Measurements from ENCODE around the gene TRIOBP. TPM values are rescaled to one million over a fixed set of nuclear protein-coding genes. Genes with fewer than 3 reads are reported as not detected.
"Not testable (repeated sequence)": the region's sequence is repeated elsewhere in the genome, so short reads cannot be mapped to it uniquely, and the experiment has no call there.

The TRIOBP gene
- total and polyA plus RNA-seq, 2 of the 13 experiments (the other 11 are each of a cell fraction or from before 2014, with no cell fraction given), result 6.1 to 15.4 TPM

DNA sequence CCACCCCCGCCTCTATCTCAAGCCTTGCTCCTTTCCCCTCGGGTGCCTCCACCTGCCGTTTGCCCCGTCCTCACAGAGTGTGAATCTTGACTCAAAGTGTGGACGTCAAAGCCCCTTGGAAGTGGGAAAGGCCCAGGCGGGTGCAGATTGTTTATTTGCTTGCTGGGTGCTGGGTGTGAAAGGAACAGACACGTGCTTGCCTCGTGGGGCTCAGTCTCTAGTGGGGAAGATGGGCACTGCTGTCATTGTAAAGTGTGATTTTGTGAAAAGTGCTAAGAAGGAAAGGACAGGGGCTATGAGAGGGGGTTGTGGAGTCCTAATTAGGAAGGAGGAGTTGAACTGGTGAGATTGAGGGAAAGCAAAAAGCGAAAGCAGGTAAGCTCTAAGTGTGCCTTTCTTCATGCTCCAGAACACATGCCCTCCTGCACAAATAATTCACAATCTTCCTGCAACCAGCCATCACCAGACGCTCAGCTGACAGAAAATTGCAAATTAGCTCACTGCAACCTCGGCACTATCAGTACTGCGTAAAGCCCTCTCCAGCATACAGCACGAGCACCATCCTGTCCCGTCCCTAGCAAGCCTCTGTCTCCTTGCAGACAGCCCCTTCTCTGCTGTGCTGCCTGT is 101.1 kb downstream of the TRIOBP start (continued):
- TF ChIP-seq, protein P1, sequence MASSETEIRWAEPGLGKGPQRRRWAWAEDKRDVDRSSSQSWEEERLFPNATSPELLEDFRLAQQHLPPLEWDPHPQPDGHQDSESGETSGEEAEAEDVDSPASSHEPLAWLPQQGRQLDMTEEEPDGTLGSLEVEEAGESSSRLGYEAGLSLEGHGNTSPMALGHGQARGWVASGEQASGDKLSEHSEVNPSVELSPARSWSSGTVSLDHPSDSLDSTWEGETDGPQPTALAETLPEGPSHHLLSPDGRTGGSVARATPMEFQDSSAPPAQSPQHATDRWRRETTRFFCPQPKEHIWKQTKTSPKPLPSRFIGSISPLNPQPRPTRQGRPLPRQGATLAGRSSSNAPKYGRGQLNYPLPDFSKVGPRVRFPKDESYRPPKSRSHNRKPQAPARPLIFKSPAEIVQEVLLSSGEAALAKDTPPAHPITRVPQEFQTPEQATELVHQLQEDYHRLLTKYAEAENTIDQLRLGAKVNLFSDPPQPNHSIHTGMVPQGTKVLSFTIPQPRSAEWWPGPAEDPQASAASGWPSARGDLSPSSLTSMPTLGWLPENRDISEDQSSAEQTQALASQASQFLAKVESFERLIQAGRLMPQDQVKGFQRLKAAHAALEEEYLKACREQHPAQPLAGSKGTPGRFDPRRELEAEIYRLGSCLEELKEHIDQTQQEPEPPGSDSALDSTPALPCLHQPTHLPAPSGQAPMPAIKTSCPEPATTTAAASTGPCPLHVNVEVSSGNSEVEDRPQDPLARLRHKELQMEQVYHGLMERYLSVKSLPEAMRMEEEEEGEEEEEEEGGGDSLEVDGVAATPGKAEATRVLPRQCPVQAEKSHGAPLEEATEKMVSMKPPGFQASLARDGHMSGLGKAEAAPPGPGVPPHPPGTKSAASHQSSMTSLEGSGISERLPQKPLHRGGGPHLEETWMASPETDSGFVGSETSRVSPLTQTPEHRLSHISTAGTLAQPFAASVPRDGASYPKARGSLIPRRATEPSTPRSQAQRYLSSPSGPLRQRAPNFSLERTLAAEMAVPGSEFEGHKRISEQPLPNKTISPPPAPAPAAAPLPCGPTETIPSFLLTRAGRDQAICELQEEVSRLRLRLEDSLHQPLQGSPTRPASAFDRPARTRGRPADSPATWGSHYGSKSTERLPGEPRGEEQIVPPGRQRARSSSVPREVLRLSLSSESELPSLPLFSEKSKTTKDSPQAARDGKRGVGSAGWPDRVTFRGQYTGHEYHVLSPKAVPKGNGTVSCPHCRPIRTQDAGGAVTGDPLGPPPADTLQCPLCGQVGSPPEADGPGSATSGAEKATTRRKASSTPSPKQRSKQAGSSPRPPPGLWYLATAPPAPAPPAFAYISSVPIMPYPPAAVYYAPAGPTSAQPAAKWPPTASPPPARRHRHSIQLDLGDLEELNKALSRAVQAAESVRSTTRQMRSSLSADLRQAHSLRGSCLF (CRISPR knock-in tag; IDR thresholded peaks at IDR 0.05; ENCODE audit: borderline replicate concordance), result no peak
- no peak for TF ChIP-seq FOSL1 (CRISPR knock-in tag; IDR thresholded peaks at IDR 0.05; ENCODE audit: borderline replicate concordance)
- TF ChIP-seq SNAI1 (CRISPR knock-in tag; IDR thresholded peaks at IDR 0.05; ENCODE audit: borderline replicate concordance), result no peak
- TF ChIP-seq RBFOX2 (IDR thresholded peaks at IDR 0.05; ENCODE audit: low read depth, low read length), result no peak
- TF ChIP-seq TBL1XR1 (IDR thresholded peaks at IDR 0.05; ENCODE audit: borderline replicate concordance, low read length, partially characterized antibody), result no peak
- TF ChIP-seq, protein P2, sequence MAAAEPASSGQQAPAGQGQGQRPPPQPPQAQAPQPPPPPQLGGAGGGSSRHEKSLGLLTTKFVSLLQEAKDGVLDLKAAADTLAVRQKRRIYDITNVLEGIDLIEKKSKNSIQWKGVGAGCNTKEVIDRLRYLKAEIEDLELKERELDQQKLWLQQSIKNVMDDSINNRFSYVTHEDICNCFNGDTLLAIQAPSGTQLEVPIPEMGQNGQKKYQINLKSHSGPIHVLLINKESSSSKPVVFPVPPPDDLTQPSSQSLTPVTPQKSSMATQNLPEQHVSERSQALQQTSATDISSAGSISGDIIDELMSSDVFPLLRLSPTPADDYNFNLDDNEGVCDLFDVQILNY (CRISPR knock-in tag; conservative IDR thresholded peaks at IDR 0.05), result no peak

DNA sequence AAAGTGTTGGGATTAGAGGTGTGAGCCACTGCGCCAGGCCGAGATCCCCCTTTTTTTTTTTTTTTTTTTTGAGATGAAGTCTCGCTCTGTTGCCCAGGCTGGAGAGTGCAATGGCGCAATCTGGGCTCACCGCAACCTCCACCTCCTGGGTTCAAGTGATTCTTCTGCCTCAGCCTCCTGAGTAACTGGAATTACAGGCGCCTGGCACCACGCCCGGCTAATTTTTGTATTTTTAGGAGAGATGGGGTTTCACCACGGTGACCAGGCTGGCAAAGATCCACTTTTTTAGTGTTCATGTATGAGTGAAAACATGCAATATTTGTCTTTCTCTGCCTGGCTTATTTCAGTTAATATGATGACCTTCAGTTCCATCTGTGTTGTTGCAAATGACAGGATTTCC is 103.1 kb downstream of the TRIOBP start:
- POLR2A ChIA-PET, result interaction anchor here (0.7 kb wide), 1 partner anchor 96 kb away, joined by 3 read pairs; no protein-coding TSS in a partner anchor
- H2AFZ ChIP-seq (ENCODE audit: low read length); H3K9me3 ChIP-seq (ENCODE audit: low read length); H3K4me3 ChIP-seq (replicated peaks in 1 of 3; ENCODE audit: insufficient read depth in 1 of 3, low read depth in 2 of 3, low read length in 3 of 3); CTCF ChIA-PET (ENCODE audit: low intra/inter-chr PET ratio, low total read pairs); H3K36me3 ChIP-seq (replicated peaks in 1 of 2; ENCODE audit: control insufficient read depth in 1 of 2, insufficient read depth in 2 of 2, low read length in 2 of 2); BruUV-seq (replicated peaks); H3K4me2 ChIP-seq (ENCODE audit: low read depth, low read length); in situ Hi-C loops (cut with HindIII; ENCODE audit: extremely low pct_ligation_motif_present, low pct_unique_long_range_greater_than_20kb); H3K27me3 ChIP-seq (ENCODE audit: control insufficient read depth in 1 of 2, insufficient read depth in 2 of 2, low read length in 2 of 2); H3K79me2 ChIP-seq (ENCODE audit: insufficient read depth, low read length); FAIRE-seq; H3K9ac ChIP-seq (ENCODE audit: insufficient read depth, low read depth, low read length); H3K27ac ChIP-seq (ENCODE audit: extremely low read length, insufficient read depth, low read length); ATAC-seq; DNase-seq (ENCODE audit: low spot score); H4K20me1 ChIP-seq (ENCODE audit: insufficient read depth, low read length): not testable (repeated sequence)
- intact Hi-C loops (cut with micrococcal nuclease; ENCODE audit: unreplicated experiment), result loop anchor here (5.0 to 10.0 kb wide), 2 partner anchors 53 to 145 kb away; partner anchors contain the start of gene PDXP
- WGBS (ENCODE audit: low lambda C conversion rate), result 55% methylated on average over 9 of the region's 9 CpGs
- H3K4me1 ChIP-seq (ENCODE audit: insufficient read depth, low read length), result peaks cover 50% of the 10 kb centered on the region
